H1 (cell line): Measurements from ENCODE around the gene GPRIN3. TPM values are rescaled to one million over a fixed set of nuclear protein-coding genes. Genes with fewer than 3 reads are reported as not detected.

Experiments used
- CTCF ChIA-PET: fragments of 300-600 bp; sonication (Branson Sonifier 250); formaldehyde crosslinking; loops from one replicate; lab custom pipeline; 2021; ENCODE audit not compliant: partially characterized antibody; lab: Charles Lee
- POLR2A ChIA-PET: fragments of 300-600 bp; sonication (Branson Sonifier 250); formaldehyde crosslinking; loops from one replicate; lab custom pipeline; 2021; ENCODE audit warnings: inconsistent platforms; ENCODE audit not compliant: partially characterized antibody; lab: Charles Lee
- DNase-seq, 2 experiments: peaks; one replicate each; pipeline versions ENCODE4 v3.0.0 to v3.0.0-alpha.2; 2010 to 2022; ENCODE audit warnings: low spot score in 2 of 2, low read depth in 1 of 2, mixed read lengths in 1 of 2
- FAIRE-seq: peaks from 2 replicates; lab custom pipeline; 2011; peaks lifted over from hg19 to GRCh38; lab: Jason Lieb, UNC
- H2AFZ ChIP-seq: 2 replicates; pipeline ENCODE4 v1.8.1; 2012; ENCODE audit warnings: low read length, inconsistent platforms
- H2AK5ac ChIP-seq: 2 replicates; pipeline ENCODE4 v1.6.1; 2013; ENCODE audit warnings: low read depth, low read length
- H2BK120ac ChIP-seq: replicated peaks from 2 replicates; pipeline ENCODE3; 2013; ENCODE audit warnings: low read depth, low read length, inconsistent platforms
- H2BK12ac ChIP-seq: 2 replicates; pipeline ENCODE4 v1.6.1; 2013; ENCODE audit warnings: low read depth, low read length
- H2BK15ac ChIP-seq: 2 replicates; pipeline ENCODE4 v1.6.1; 2013; ENCODE audit warnings: low read length
- H2BK20ac ChIP-seq: 2 replicates; pipeline ENCODE4 v1.6.1; 2013; ENCODE audit warnings: low read length
- H2BK5ac ChIP-seq: 2 replicates; pipeline ENCODE4 v1.6.1; 2013; ENCODE audit warnings: low read depth, low read length
- H3K14ac ChIP-seq: 2 replicates; pipeline ENCODE4 v1.6.1; 2013; ENCODE audit warnings: inconsistent platforms; ENCODE audit not compliant: insufficient read length
- H3K18ac ChIP-seq: 2 replicates; pipeline ENCODE4 v1.6.1; 2013; ENCODE audit warnings: low read length; ENCODE audit errors: extremely low read depth
- H3K23ac ChIP-seq: 2 replicates; pipeline ENCODE4 v1.6.1; 2013; ENCODE audit warnings: inconsistent platforms; ENCODE audit not compliant: insufficient read length
- H3K23me2 ChIP-seq: 2 replicates; pipeline ENCODE4 v1.6.1; 2013; ENCODE audit warnings: low read depth, low read length
- H3K27ac ChIP-seq: 2 replicates; pipeline ENCODE4 v1.6.1; 2011; ENCODE audit warnings: low read depth, low read length, inconsistent platforms
- H3K27me3 ChIP-seq, 4 experiments: replicated peaks in 1 of 4; 1 replicate in 1 of 4; 2 replicates in 3 of 4; pipeline versions ENCODE4 v1.6.1 to v1.8.1; 2011 to 2013; ENCODE audit warnings: low read length in 3 of 4, mild to moderate bottlenecking in 3 of 4, inconsistent platforms in 2 of 4, mixed read lengths in 2 of 4, moderate library complexity in 1 of 4; ENCODE audit not compliant: control insufficient read depth in 3 of 4, insufficient read depth in 3 of 4; ENCODE audit errors: extremely low read depth in 1 of 4
- H3K36me3 ChIP-seq, 4 experiments: 2 replicates each; pipeline versions ENCODE4 v1.6.1 to v1.8.1; 2011 to 2013; ENCODE audit warnings: mild to moderate bottlenecking in 4 of 4, low read length in 3 of 4, moderate library complexity in 2 of 4, control low read depth in 1 of 4, inconsistent platforms in 1 of 4; ENCODE audit not compliant: insufficient read depth in 4 of 4, control insufficient read depth in 2 of 4
- H3K4ac ChIP-seq: replicated peaks from 2 replicates; pipeline ENCODE3; 2013; ENCODE audit warnings: low read length, low read depth, mixed read lengths, inconsistent platforms; ENCODE audit not compliant: insufficient read length
- H3K4me1 ChIP-seq, 4 experiments: replicated peaks in 1 of 4; 1 replicate in 1 of 4; 2 replicates in 3 of 4; pipeline versions ENCODE4 v1.6.1 to v1.8.1; 2011 to 2013; ENCODE audit warnings: low read length in 3 of 4, inconsistent platforms in 2 of 4, mixed read lengths in 1 of 4; ENCODE audit not compliant: insufficient read depth in 4 of 4, control insufficient read depth in 3 of 4
- H3K4me2 ChIP-seq, 2 experiments: 2 replicates each; pipeline versions ENCODE4 v1.6.1 to v1.8.1; 2011 to 2013; ENCODE audit warnings: low read depth in 2 of 2, low read length in 2 of 2, control low read depth in 1 of 2, inconsistent platforms in 1 of 2, mild to moderate bottlenecking in 1 of 2; ENCODE audit not compliant: insufficient read depth in 1 of 2
- H3K4me3 ChIP-seq, 4 experiments: fragments of 200-600, 300-600 bp in 1 of 4; sonication (generic), shearing (Covaris generic), sonication (Bioruptor Twin) in 1 of 4; 2 replicates each; pipeline versions ENCODE4 v1.5.1 to v1.8.1; 2011 to 2016; ENCODE audit warnings: low read length in 4 of 4, low read depth in 3 of 4, control low read depth in 2 of 4, inconsistent platforms in 2 of 4, mild to moderate bottlenecking in 2 of 4, mixed read lengths in 1 of 4, moderate library complexity in 1 of 4; ENCODE audit not compliant: insufficient read depth in 2 of 4; ENCODE audit errors: extremely low read depth in 1 of 4
- H3K56ac ChIP-seq: replicated peaks from 2 replicates; pipeline ENCODE3; 2013; ENCODE audit warnings: low read depth, mild to moderate bottlenecking, mixed read lengths, low read length, inconsistent platforms; ENCODE audit not compliant: insufficient read length
- H3K79me1 ChIP-seq: 2 replicates; pipeline ENCODE4 v1.6.1; 2013; ENCODE audit warnings: low read depth, low read length, control low read depth
- H3K79me2 ChIP-seq, 2 experiments: 2 replicates each; pipeline versions ENCODE4 v1.6.1 to v1.8.1; 2012 to 2013; ENCODE audit warnings: low read length in 2 of 2, mild to moderate bottlenecking in 2 of 2, inconsistent platforms in 1 of 2; ENCODE audit not compliant: insufficient read depth in 2 of 2, control insufficient read depth in 1 of 2
- H3K9ac ChIP-seq, 4 experiments: replicated peaks in 1 of 4; 1 replicate in 1 of 4; 2 replicates in 3 of 4; pipeline versions ENCODE4 v1.6.1 to v1.8.1; 2011 to 2013; ENCODE audit warnings: low read depth in 3 of 4, low read length in 3 of 4, control low read depth in 2 of 4, mild to moderate bottlenecking in 2 of 4, moderate library complexity in 2 of 4, inconsistent platforms in 1 of 4; ENCODE audit errors: extremely low read depth in 1 of 4
- H3K9me3 ChIP-seq, 2 experiments: 2 replicates each; pipeline versions ENCODE4 v1.6.1 to v1.8.1; 2012 to 2013; ENCODE audit warnings: mild to moderate bottlenecking in 2 of 2, moderate library complexity in 2 of 2, control low read depth in 1 of 2, inconsistent platforms in 1 of 2, low read depth in 1 of 2, low read length in 1 of 2, mixed read lengths in 1 of 2; ENCODE audit not compliant: insufficient read depth in 2 of 2
- H4K20me1 ChIP-seq, 2 experiments: replicated peaks in 1 of 2; 2 replicates each; pipeline versions ENCODE3 to v1.8.1; 2011 to 2013; ENCODE audit warnings: inconsistent platforms in 2 of 2, low read length in 2 of 2, mild to moderate bottlenecking in 1 of 2; ENCODE audit not compliant: insufficient read depth in 2 of 2, control insufficient read depth in 1 of 2
- H4K5ac ChIP-seq: 2 replicates; pipeline ENCODE4 v1.6.1; 2013; ENCODE audit warnings: low read length, low read depth, mixed read lengths, inconsistent platforms; ENCODE audit not compliant: insufficient read length
- H4K8ac ChIP-seq: 2 replicates; pipeline ENCODE4 v1.8.0; 2013; ENCODE audit warnings: mild to moderate bottlenecking, moderate library complexity, low read length, inconsistent platforms; ENCODE audit not compliant: insufficient read depth; ENCODE audit errors: extremely low read depth
- H4K91ac ChIP-seq: replicated peaks from 2 replicates; pipeline ENCODE3; 2013; ENCODE audit warnings: low read length, mixed read lengths, inconsistent platforms; ENCODE audit not compliant: insufficient read length
- BRCA1 ChIP-seq: IDR thresholded peaks from 2 replicates; pipeline ENCODE4 v1.6.1; 2012; ENCODE audit warnings: low read depth, low read length, improper control_type of control experiment
- EZH2 ChIP-seq: fragments of 200-600 bp; sonication (generic); IDR thresholded peaks from 2 replicates; pipeline ENCODE4 v1.7.1; 2012; ENCODE audit warnings: low read depth, mild to moderate bottlenecking, moderate library complexity, low read length, inconsistent platforms; ENCODE audit not compliant: severe bottlenecking
- GABPA ChIP-seq: IDR thresholded peaks from 2 replicates; pipeline ENCODE4 v1.6.1; 2011; ENCODE audit warnings: mild to moderate bottlenecking, low read length, moderate library complexity, borderline replicate concordance; ENCODE audit not compliant: insufficient read depth
- GTF2F1 ChIP-seq: IDR thresholded peaks from 2 replicates; pipeline ENCODE4 v1.6.1; 2012; ENCODE audit warnings: low read depth, low read length, improper control_type of control experiment, borderline replicate concordance
- JUND ChIP-seq: IDR thresholded peaks from 2 replicates; pipeline ENCODE4 v1.6.1; 2011; ENCODE audit warnings: mild to moderate bottlenecking, improper control_type of control experiment, low read length
- KDM4A ChIP-seq: IDR thresholded peaks from one replicate; pipeline ENCODE4 v1.7.1; 2012; ENCODE audit warnings: low read depth, mild to moderate bottlenecking, moderate library complexity, low read length, inconsistent platforms; ENCODE audit not compliant: severe bottlenecking
- NRF1 ChIP-seq: IDR thresholded peaks from 2 replicates; pipeline ENCODE4 v1.6.1; 2011; ENCODE audit warnings: mild to moderate bottlenecking, low read depth, low read length, improper control_type of control experiment
- RAD21 ChIP-seq, 2 experiments: IDR thresholded peaks in 1 of 2; conservative IDR thresholded peaks in 1 of 2; 2 replicates each; pipeline ENCODE4 v1.6.1; 2011; ENCODE audit warnings: low read depth in 2 of 2, low read length in 2 of 2, improper control_type of control experiment in 1 of 2, inconsistent platforms in 1 of 2, mild to moderate bottlenecking in 1 of 2, moderate library complexity in 1 of 2
- SP1 ChIP-seq: IDR thresholded peaks from 2 replicates; pipeline ENCODE4 v1.6.1; 2011; ENCODE audit warnings: low read depth, low read length
- SP4 ChIP-seq: IDR thresholded peaks from 2 replicates; pipeline ENCODE4 v1.6.1; 2012; ENCODE audit warnings: low read length, inconsistent platforms
- WGBS, 2 experiments: shearing (Covaris generic) in 1 of 2; methylation state at CpG; one replicate each; pipeline versions ENCODE4 v1.1.6 to v1.1.7; 2013 to 2015; ENCODE audit warnings: low lambda C conversion rate in 2 of 2, mixed read lengths in 2 of 2, inconsistent platforms in 1 of 2, low coverage in 1 of 2, missing lambda C conversion rate in 1 of 2; ENCODE audit not compliant: insufficient replicate concordance in 2 of 2, insufficient coverage in 1 of 2, insufficient read length in 1 of 2; ENCODE audit errors: extremely low coverage in 1 of 2, missing lambda C conversion rate in 1 of 2; 5-methylcytosine and 5-hydroxymethylcytosine counted together
- polyA plus RNA-seq, 7 experiments: library from polyadenylated mRNA; depleted of rRNA in 3 of 7; stranded (reverse) in 5 of 7; unstranded in 2 of 7; fragments of >200 nt in 5 of 7; fragments of 200-250 nt in 2 of 7; gene quantifications; 1 replicate in 5 of 7; 2 replicates in 1 of 7; 4 replicates in 1 of 7; pipeline versions ENCODE4 v1.2.1 to v1.2.3, GENCODE V29; 2011 to 2013; ENCODE audit warnings: missing spikeins in 2 of 7, mixed read lengths in 2 of 7
- total RNA-seq: library from RNA; stranded (reverse); fragmentation: NEBNext Ultra II Directional; extraction: Animal tissue kit (Norgen Biotek cat#: 25700); gene quantifications from 2 replicates; pipeline ENCODE4 v1.2.1, GENCODE V29; 2021

Gene GPRIN3
- total and polyA plus RNA-seq, 2 of the 8 experiments (the other 6 are each of a cell fraction or from before 2014, with no cell fraction given): 0.17 to 1.4 TPM

GRCh38 chr4:89319756-89320155, 12.2 kb upstream of the GPRIN3 start:
- no peak overlapping the region for H2BK20ac ChIP-seq
- H2BK12ac ChIP-seq: no peak overlapping the region
- no peaks in the 10 kb centered on the region for H3K4me1 ChIP-seq
- H4K8ac ChIP-seq: no peak overlapping the region
- H3K4ac ChIP-seq: no peak overlapping the region
- 0 out of 2 replicates have a peak overlapping the region, but pooled peaks have one; percentile 0 for H2AFZ ChIP-seq
- H3K23ac ChIP-seq: no peak overlapping the region
- H3K56ac ChIP-seq: no peak overlapping the region
- no peak for FAIRE-seq
- no peak overlapping the region for H2BK5ac ChIP-seq
- 89% methylated on average over 2 of the region's 2 CpGs; no CpG with 5 or more reads in 1 of the 2 experiments for WGBS, 2 experiments
- H3K36me3 ChIP-seq: no peaks in the 10 kb centered on the region
- H2AK5ac ChIP-seq: no peak overlapping the region
- no peak overlapping the region for H3K14ac ChIP-seq
- H3K27me3 ChIP-seq: no peaks in the 10 kb centered on the region
- no peaks in the 10 kb centered on the region for H3K79me1 ChIP-seq
- no peak overlapping the region for H4K91ac ChIP-seq
- no peaks in the 10 kb centered on the region for H3K79me2 ChIP-seq
- no peaks in the 10 kb centered on the region for H3K9me3 ChIP-seq
- no peak overlapping the region for H3K18ac ChIP-seq
- TF ChIP-seq EZH2 (no peak), NRF1 (no peak), GTF2F1 (no peak), JUND (no peak), SP4 (no peak), BRCA1 (no peak), SP1 (no peak), RAD21 (IDR thresholded peaks at IDR 0.05 in 1 of 2, conservative IDR thresholded peaks at IDR 0.05 in 1 of 2; ENCODE audit: low read depth in 2 of 2, low read length in 2 of 2) (no peak), GABPA (no peak), KDM4A (no peak)
- TF ChIP-seq, all 59 proteins: peak for 0
- no peak overlapping the region for H3K4me2 ChIP-seq
- no peak overlapping the region for H2BK120ac ChIP-seq
- H3K9ac ChIP-seq: no peak overlapping the region
- DNase-seq: no peak
- no peak overlapping the region for H3K27ac ChIP-seq
- no peaks in the 10 kb centered on the region for H4K20me1 ChIP-seq
- CTCF ChIA-PET: no interaction called here
- H4K5ac ChIP-seq: no peak overlapping the region
- H3K4me3 ChIP-seq: no peak overlapping the region
- no peak overlapping the region for H2BK15ac ChIP-seq
- H3K23me2 ChIP-seq: no peaks in the 10 kb centered on the region
- POLR2A ChIA-PET: interaction anchor here (1.4 kb wide), 1 partner anchor 11 kb away, joined by 3 read pairs; no protein-coding TSS in a partner anchor
